Calu3 (cell line): ENCODE measurements around the gene TSPOAP1. TPM values are rescaled to one million over a fixed set of nuclear protein-coding genes. Genes with fewer than 3 reads are reported as not detected.

Experiments used
- BruUV-seq: library from RNA; stranded (reverse); fragments of 400-500 nt; replicated peaks from 2 replicates; lab custom pipeline; 2021; lab: Mats Ljungman, UMichigan
- CTCF ChIA-PET: fragments of 300-600 bp; sonication (Branson Sonifier 250); formaldehyde crosslinking; loops from one replicate; lab custom pipeline; 2022; ENCODE audit warnings: antibody characterized with exemption; lab: Charles Lee
- DNase-seq: peaks from one replicate; pipeline ENCODE4 v3.0.0; 2022
- H3K27ac Mint-ChIP-seq: one replicate; pipeline ENCODE4 v1.8.0; 2022; ENCODE audit warnings: mixed read lengths; ENCODE audit not compliant: unreplicated experiment
- H3K27me3 Mint-ChIP-seq: one replicate; pipeline ENCODE4 v1.8.0; 2022; ENCODE audit warnings: mixed read lengths; ENCODE audit not compliant: unreplicated experiment
- H3K36me3 Mint-ChIP-seq: one replicate; pipeline ENCODE4 v1.8.0; 2022; ENCODE audit warnings: mild to moderate bottlenecking, moderate library complexity, mixed read lengths; ENCODE audit not compliant: insufficient read depth, unreplicated experiment
- H3K4me1 Mint-ChIP-seq: one replicate; pipeline ENCODE4 v1.8.0; 2022; ENCODE audit warnings: mild to moderate bottlenecking, low read depth, mixed read lengths; ENCODE audit not compliant: unreplicated experiment
- H3K4me3 Mint-ChIP-seq: one replicate; pipeline ENCODE4 v1.8.0; 2022; ENCODE audit warnings: mild to moderate bottlenecking, low read depth, moderate library complexity, mixed read lengths; ENCODE audit not compliant: unreplicated experiment
- H3K9me3 Mint-ChIP-seq: one replicate; pipeline ENCODE4 v1.8.0; 2022; ENCODE audit warnings: low read depth, mixed read lengths; ENCODE audit not compliant: unreplicated experiment
- intact Hi-C: fragments of 100-400 bp; cut with micrococcal nuclease; formaldehyde crosslinking; loops from one replicate; pipeline ENCODE4 v1.10.0; 2022; ENCODE audit not compliant: unreplicated experiment
- total RNA-seq: library from RNA; stranded (reverse); gene quantifications from 2 replicates; pipeline ENCODE4 v1.2.3, GENCODE V29; 2022
- TF ChIP-seq, protein P1 (sequence below): fragments of 200-600 bp; IDR thresholded peaks from one replicate; pipeline ENCODE4 v1.8.0; 2022; ENCODE audit warnings: antibody characterized with exemption; ENCODE audit not compliant: unreplicated experiment

The TSPOAP1 gene
- total RNA-seq, 1 experiment from 2014 or later: not detected

- TF ChIP-seq, protein P1, sequence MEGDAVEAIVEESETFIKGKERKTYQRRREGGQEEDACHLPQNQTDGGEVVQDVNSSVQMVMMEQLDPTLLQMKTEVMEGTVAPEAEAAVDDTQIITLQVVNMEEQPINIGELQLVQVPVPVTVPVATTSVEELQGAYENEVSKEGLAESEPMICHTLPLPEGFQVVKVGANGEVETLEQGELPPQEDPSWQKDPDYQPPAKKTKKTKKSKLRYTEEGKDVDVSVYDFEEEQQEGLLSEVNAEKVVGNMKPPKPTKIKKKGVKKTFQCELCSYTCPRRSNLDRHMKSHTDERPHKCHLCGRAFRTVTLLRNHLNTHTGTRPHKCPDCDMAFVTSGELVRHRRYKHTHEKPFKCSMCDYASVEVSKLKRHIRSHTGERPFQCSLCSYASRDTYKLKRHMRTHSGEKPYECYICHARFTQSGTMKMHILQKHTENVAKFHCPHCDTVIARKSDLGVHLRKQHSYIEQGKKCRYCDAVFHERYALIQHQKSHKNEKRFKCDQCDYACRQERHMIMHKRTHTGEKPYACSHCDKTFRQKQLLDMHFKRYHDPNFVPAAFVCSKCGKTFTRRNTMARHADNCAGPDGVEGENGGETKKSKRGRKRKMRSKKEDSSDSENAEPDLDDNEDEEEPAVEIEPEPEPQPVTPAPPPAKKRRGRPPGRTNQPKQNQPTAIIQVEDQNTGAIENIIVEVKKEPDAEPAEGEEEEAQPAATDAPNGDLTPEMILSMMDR: no peak
- CTCF ChIA-PET: no interaction called here
- no peaks in the 10 kb centered on the region for H3K4me1 Mint-ChIP-seq
- intact Hi-C loops: no loop called here
- H3K4me3 Mint-ChIP-seq: no peak overlapping the region
- no TSS peak for BruUV-seq
- DNase-seq: no peak
- no peaks in the 10 kb centered on the region for H3K36me3 Mint-ChIP-seq
- H3K9me3 Mint-ChIP-seq: no peaks in the 10 kb centered on the region
- H3K27me3 Mint-ChIP-seq: peaks cover 86% of the 10 kb centered on the region
- no peak overlapping the region for H3K27ac Mint-ChIP-seq
These were observed 2.6 kb downstream of the TSPOAP1 start for GRCh38 chr17:58325976-58326468.

DNA sequence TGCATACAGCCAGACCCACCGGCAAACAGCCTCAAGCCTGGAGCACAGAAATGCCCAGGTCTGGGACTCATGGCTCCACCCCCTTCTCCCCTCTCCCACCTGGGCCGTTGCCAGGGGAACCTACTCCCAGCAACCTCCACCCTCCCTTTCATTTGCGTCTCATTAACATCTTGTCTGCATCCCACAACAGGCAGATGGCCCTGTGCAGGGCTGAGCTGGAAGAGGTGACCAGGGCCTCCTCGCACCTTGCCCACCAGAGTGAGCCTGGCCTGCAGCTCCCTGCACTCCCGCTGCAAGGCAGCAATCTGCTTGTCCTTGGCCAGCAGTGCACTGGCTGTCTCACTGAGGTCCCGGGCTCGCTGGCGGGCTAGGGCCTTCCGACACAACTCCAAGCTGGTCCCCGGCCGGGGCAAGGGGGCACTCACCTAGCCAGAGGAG is 3.3 kb downstream of the TSPOAP1 start:
- DNase-seq: no peak
- Mint-ChIP-seq H3K4me1 (no peaks in the 10 kb centered on the region), H3K27me3 (peaks cover 93% of the 10 kb centered on the region), H3K27ac (no peak overlapping the region), H3K4me3 (no peak overlapping the region), H3K9me3 (no peaks in the 10 kb centered on the region), H3K36me3 (no peaks in the 10 kb centered on the region)
- intact Hi-C loops: no loop called here
- BruUV-seq: no TSS peak
- CTCF ChIA-PET: no interaction called here
- TF ChIP-seq, protein P1: no peak

DNA sequence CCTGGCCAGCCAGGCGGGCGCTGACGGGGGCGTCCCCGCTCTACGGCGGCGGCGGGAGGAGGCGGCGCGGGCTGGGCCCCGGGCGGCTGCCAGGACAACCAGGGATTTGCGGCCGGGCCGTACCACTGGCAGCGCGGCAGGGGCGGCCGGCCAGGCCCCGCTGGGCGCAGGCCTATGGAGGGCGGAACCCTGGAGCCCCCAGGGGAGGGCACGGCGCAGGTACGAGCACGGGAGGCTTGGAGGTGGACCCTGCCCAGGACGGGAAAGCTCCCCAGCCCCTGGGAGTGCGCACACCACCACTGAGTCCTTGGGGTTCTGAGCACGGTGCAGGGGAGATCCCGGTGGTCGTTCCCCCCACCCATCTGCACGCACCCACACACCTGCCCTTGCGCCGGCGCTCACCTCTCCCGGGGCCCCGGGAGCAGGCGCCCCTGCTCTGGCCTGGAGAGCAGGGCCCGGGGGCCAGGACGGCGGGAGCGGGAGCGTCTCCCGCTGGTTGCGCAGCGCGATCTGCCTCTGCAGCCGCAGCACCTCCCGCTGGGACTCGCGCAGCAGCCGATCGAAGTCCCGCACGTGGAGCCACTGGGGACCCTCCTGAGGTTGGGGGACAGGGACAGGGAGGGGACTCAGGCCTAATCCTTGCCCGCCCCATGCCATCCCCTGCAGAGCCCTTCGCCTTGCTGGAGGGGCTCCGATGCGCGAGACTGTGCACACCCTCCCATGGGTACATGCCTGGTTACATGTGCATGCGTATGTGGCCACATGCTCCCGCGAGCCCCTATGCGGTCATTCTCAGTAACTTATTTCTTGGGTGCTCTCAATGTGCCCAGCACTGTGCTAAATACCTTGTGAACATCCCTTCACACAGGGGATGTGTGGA is 3.9 kb downstream of the TSPOAP1 start:
- Mint-ChIP-seq H3K27me3 (peaks cover 100% of the 10 kb centered on the region), H3K4me1 (no peaks in the 10 kb centered on the region), H3K27ac (no peak overlapping the region), H3K36me3 (no peaks in the 10 kb centered on the region), H3K9me3 (no peaks in the 10 kb centered on the region), H3K4me3 (no peak overlapping the region)
- DNase-seq: peak; percentile 14
- intact Hi-C loops: no loop called here
- BruUV-seq: no TSS peak
- TF ChIP-seq, protein P1: no peak
- CTCF ChIA-PET: interaction anchor here (0.6 kb wide), 1 partner anchor 38 kb away, joined by 7 read pairs; no protein-coding TSS in a partner anchor

DNA sequence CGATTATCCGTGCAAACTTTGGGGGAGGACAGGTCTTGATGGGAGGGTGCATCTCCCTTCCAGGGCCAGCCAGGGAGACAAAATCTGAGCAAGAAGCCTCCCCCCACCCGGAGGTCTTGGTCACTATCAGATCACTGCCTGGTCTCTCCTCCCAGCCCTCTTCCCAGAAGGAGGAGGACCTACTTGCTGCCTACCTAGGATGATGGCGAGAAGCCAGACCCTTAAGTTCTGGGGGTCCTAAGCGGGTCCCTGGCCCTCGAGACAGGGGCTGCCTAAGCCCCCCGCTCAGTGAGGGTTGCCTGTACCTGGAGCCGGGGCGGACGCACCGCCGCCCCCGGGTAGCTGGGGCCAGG is 4.6 kb downstream of the TSPOAP1 start:
- DNase-seq: no peak
- Mint-ChIP-seq H3K27me3 (peaks cover 96% of the 10 kb centered on the region), H3K4me3 (no peak overlapping the region), H3K9me3 (no peaks in the 10 kb centered on the region), H3K4me1 (no peaks in the 10 kb centered on the region), H3K36me3 (no peaks in the 10 kb centered on the region), H3K27ac (no peak overlapping the region)
- intact Hi-C loops: no loop called here
- no TSS peak for BruUV-seq
- CTCF ChIA-PET: no interaction called here
- TF ChIP-seq, protein P1: no peak
